Gastrocnemius medialis (tissue), 4 donors: ENCODE data around the gene PCDH12.

Source experiments
- POLR2A ChIP-seq, 2 donors: fragments of 450-650 bp; IDR thresholded peaks; one replicate each; pipeline ENCODE4 v1.6.1; 2017; ENCODE audit warnings: antibody characterized with exemption in 2 of 2, mild to moderate bottlenecking in 2 of 2, moderate library complexity in 2 of 2
- TF ChIP-seq, protein P1 (sequence below), 5 experiments: fragments of 450-650 bp in 3 of 5; fragments of 200-600 bp in 2 of 5; sonication (generic) in 2 of 5; IDR thresholded peaks in 4 of 5; conservative IDR thresholded peaks in 1 of 5; 1 replicate in 4 of 5; 2 replicates in 1 of 5; pipeline ENCODE4 v1.5.1; 2016 to 2019; ENCODE audit warnings: antibody characterized with exemption in 5 of 5, mild to moderate bottlenecking in 3 of 5, moderate library complexity in 3 of 5

- TF ChIP-seq, protein P1, sequence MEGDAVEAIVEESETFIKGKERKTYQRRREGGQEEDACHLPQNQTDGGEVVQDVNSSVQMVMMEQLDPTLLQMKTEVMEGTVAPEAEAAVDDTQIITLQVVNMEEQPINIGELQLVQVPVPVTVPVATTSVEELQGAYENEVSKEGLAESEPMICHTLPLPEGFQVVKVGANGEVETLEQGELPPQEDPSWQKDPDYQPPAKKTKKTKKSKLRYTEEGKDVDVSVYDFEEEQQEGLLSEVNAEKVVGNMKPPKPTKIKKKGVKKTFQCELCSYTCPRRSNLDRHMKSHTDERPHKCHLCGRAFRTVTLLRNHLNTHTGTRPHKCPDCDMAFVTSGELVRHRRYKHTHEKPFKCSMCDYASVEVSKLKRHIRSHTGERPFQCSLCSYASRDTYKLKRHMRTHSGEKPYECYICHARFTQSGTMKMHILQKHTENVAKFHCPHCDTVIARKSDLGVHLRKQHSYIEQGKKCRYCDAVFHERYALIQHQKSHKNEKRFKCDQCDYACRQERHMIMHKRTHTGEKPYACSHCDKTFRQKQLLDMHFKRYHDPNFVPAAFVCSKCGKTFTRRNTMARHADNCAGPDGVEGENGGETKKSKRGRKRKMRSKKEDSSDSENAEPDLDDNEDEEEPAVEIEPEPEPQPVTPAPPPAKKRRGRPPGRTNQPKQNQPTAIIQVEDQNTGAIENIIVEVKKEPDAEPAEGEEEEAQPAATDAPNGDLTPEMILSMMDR (IDR thresholded peaks at IDR 0.05 in 4 of 5, conservative IDR thresholded peaks at IDR 0.05 in 1 of 5): no peak
- TF ChIP-seq POLR2A (IDR thresholded peaks at IDR 0.05): no peak
Measured at GRCh38 chr5:141942185-141942857, 15.7 kb downstream of the PCDH12 start.
